Measurements from ENCODE around the gene PPM1B.

PPM1B gene

GRCh38 chr2:44181648-44182047 lies 13.0 kb downstream of the PPM1B start (continued):
- TF ChIP-seq ZNF707 (tag by site-specific recombination; IDR thresholded peaks at IDR 0.05) (no peak), ZNF169 (tag by site-specific recombination; IDR thresholded peaks at IDR 0.05) (no peak), ZNF777 (tag by site-specific recombination; IDR thresholded peaks at IDR 0.05; ENCODE audit: borderline replicate concordance) (no peak), KLF9 (tag by site-specific recombination; IDR thresholded peaks at IDR 0.05; ENCODE audit: low read depth) (no peak)

GRCh38 chr2:44184106-44184505 lies 15.4 kb downstream of the PPM1B start:
- H3K4me3 ChIP-seq (ENCODE audit: low read depth, low read length) = no peak overlapping the region
- no peak overlapping the region for H3K27ac ChIP-seq (ENCODE audit: extremely low read depth, low read depth, low read length)
- peaks cover 0 to 3% of the 10 kb centered on the region in 2 experiments; a peak in 1 of 3 replicates for H3K36me3 ChIP-seq (ENCODE audit: control insufficient read depth in 2 of 2, insufficient read depth in 1 of 2, low read length in 2 of 2)
- no peaks in the 10 kb centered on the region for H3K9me3 ChIP-seq (ENCODE audit: control insufficient read depth, insufficient read depth, low read depth, low read length)
- no peak for TF ChIP-seq ZNF211 (tag by site-specific recombination; IDR thresholded peaks at IDR 0.05; ENCODE audit: low read depth)
- no peak for TF ChIP-seq KLF10 (tag by site-specific recombination; IDR thresholded peaks at IDR 0.05)
- no peak for TF ChIP-seq ELK4 (IDR thresholded peaks at IDR 0.05; ENCODE audit: borderline replicate concordance, low read depth, low read length)
- TF ChIP-seq YY1 (tag by site-specific recombination; IDR thresholded peaks at IDR 0.05) = no peak
- no peak for TF ChIP-seq ZNF473 (tag by site-specific recombination; IDR thresholded peaks at IDR 0.05)
- no peak for TF ChIP-seq ZNF518A (tag by site-specific recombination; conservative IDR thresholded peaks at IDR 0.05; ENCODE audit: low read depth)
- H3K4me1 ChIP-seq (ENCODE audit: control insufficient read depth, insufficient read depth, low read length) = peaks cover 4% of the 10 kb centered on the region; the same call in 1 of the 2 replicates
- ChIA-PET POLR2A (interaction anchor here (0.9 kb wide), 1 partner anchor 16 kb away, joined by 3 read pairs; the partner anchor contains the start of gene PPM1B), CTCF (no interaction called here)

- H3K4me1 ChIP-seq (ENCODE audit: control insufficient read depth, insufficient read depth, low read length) = peaks cover 4% of the 10 kb centered on the region; the same call in 1 of the 2 replicates
- TF ChIP-seq AEBP2 (tag by site-specific recombination; IDR thresholded peaks at IDR 0.05; ENCODE audit: borderline replicate concordance) (no peak), OSR2 (tag by site-specific recombination; IDR thresholded peaks at IDR 0.05) (no peak), ZFP41 (tag by site-specific recombination; IDR thresholded peaks at IDR 0.05; ENCODE audit: borderline replicate concordance) (no peak), ZNF10 (tag by site-specific recombination; IDR thresholded peaks at IDR 0.05) (no peak), ZNF529 (tag by site-specific recombination; IDR thresholded peaks at IDR 0.05; ENCODE audit: insufficient replicate concordance) (no peak), SETDB1 (IDR thresholded peaks at IDR 0.05; ENCODE audit: insufficient read length, low read length) (no peak), ZNF785 (tag by site-specific recombination; IDR thresholded peaks at IDR 0.05) (no peak), ZNF26 (tag by site-specific recombination; IDR thresholded peaks at IDR 0.05) (no peak), TCF7L2 (IDR thresholded peaks at IDR 0.05; ENCODE audit: borderline replicate concordance, low read depth, low read length) (no peak), ZNF654 (tag by site-specific recombination; IDR thresholded peaks at IDR 0.05; ENCODE audit: low read depth) (no peak), ZNF146 (tag by site-specific recombination; IDR thresholded peaks at IDR 0.05) (no peak), ZNF391 (tag by site-specific recombination; IDR thresholded peaks at IDR 0.05; ENCODE audit: borderline replicate concordance, low read depth) (no peak)
Observed at GRCh38 chr2:44186810-44187209, 18.1 kb downstream of the PPM1B start.

More at GRCh38 chr2:44186810-44187209, 18.1 kb downstream of the PPM1B start:
- no peaks in the 10 kb centered on the region for H3K36me3 ChIP-seq (ENCODE audit: control insufficient read depth in 2 of 2, insufficient read depth in 1 of 2, low read length in 2 of 2)
- CTCF ChIA-PET = no interaction called here
- no peak overlapping the region for H3K27ac ChIP-seq (ENCODE audit: extremely low read depth, low read depth, low read length)
- POLR2A ChIA-PET = interaction anchor here (1.1 to 1.9 kb wide), 2 partner anchors 17 to 19 kb away, joined by 3 to 4 read pairs; partner anchors contain the start of gene PPM1B
- no peak overlapping the region for H3K4me3 ChIP-seq (ENCODE audit: low read depth, low read length)
- no peaks in the 10 kb centered on the region for H3K9me3 ChIP-seq (ENCODE audit: control insufficient read depth, insufficient read depth, low read depth, low read length)
